Smooth muscle cell of the brain vasculature (primary cell): ENCODE results near the gene SH2D3C.
"Not testable (repeated sequence)": the region's sequence is repeated elsewhere in the genome, so short reads cannot be mapped to it uniquely, and the experiment has no call there.

Experiments used
- DNase-seq: peaks from one replicate; pipeline ENCODE4 v3.0.0-alpha.2; 2012; ENCODE audit warnings: low read depth, low spot score

Gene SH2D3C

DNA sequence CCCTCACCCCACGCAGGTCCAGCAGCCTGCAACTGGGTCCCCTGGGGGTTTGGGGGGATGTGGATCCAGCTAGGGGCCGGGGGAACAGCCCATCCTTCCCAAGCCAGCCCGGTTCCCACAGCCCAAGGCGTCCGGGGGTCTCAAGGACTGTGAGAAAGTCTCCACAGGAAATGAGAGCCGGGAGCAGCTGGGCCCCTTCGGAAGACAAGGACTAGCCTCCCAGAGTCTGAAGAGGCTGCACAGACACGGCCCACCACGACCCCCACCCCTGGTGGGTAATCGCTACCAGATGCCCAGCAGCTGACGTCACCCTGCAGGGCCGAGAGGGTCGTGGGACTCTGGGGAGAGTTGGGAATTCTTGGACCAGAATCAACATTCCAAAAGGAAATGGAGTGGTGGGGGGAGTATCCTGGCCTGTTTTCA is 10.5 kb downstream of the SH2D3C start:
- no peak for DNase-seq

GRCh38 chr9:127767410-127767809 is 11.1 kb downstream of the SH2D3C start:
- DNase-seq = no peak

DNA sequence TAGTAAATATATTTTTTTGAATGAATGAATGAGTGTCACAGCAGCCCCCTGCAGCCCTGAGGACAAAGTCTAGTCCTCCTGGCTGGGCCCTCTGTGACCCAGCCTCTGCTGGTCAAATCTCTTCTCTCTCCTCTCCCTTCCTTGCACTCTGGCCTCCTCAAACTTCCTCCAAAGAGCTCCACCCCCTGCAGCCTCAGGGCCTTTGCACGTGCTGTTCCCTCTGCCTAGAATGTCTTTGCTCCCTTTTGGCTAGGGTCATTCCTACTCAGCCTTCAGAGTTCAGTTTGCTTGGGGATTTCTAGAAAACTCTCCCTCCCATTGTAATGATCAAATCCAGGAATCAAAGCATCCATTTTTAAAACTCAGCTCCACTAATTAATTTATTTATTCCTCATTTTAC is 13.0 kb downstream of the SH2D3C start:
- no peak for DNase-seq

DNA sequence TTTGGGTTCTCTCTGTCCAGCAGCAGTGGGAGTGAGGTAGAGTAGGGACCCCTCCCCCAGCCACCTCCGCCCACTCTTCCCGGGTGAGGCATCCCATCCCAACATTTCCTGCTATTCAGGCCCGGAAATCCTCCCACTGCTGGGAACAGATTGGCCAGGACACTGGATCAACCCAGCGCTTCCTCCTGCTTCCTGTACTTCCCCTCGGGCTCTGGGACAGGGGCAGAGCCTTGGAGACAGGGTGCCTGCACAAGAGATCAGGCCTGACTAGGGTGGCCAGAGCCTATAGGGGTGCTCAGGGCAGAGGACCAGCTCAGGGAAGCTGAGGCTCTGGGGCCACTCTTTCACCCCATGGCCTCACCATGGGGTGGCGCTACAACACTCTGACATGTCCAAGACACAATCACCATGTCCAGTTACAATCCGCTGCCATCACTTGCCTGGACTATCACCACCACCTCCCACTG is 14.5 kb downstream of the SH2D3C start:
- no peak for DNase-seq

DNA sequence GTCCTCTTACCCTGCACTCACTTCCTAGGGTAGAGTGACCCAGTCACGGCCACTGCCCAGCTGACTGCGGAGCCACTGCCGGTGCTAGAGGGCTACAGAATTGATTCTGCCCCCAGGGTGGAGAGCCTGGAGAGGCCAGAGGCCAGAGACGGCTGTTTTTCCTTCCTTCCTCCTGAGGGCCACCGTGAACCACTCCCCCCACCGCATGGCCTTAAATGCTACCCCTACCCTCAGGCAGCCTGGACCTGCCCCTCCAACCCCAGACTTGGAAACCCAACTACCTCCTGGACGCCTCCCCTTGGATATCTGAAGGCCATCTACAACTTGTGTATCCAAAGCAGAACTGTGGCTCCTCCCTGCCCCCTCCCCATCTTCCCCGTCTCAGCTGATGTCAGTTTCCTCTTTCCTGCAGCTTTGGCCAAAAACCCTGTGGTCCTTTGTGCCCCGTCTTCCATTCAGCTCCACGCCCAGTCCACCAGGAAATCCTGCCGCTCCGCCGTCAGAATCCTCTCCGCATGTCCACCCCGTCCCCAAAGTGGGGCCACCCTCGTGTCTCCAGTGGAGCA is 16.3 kb downstream of the SH2D3C start:
- no peak for DNase-seq

- no peak for DNase-seq
Measured at GRCh38 chr9:127761491-127761956, 16.9 kb downstream of the SH2D3C start.

- no peak for DNase-seq
Measured at GRCh38 chr9:127761061-127761460, 17.4 kb downstream of the SH2D3C start.

- DNase-seq = no peak
Measured at GRCh38 chr9:127758843-127759242, 19.6 kb downstream of the SH2D3C start.

- DNase-seq = not testable (repeated sequence)
Measured at GRCh38 chr9:127756776-127757175, 21.7 kb downstream of the SH2D3C start.

DNA sequence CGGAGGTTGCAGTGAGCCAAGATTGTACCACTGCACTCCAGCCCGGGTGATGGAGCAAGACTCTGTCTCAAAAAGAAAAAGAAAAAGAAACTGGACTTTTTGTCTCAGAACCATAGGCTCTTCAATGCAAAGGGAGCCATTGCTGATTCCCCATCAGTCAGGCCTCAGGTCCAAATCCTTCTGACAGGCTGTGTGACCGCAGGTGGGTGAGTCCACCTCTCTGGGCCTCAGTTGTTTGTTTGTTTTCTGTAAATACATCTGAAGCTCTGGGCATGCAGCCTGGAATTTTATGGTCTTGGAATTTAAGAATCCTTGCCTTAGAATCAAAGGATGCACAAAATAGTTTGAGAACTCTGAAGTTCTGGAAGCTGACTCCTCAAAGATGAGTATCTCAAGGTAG is 22.2 kb downstream of the SH2D3C start:
- DNase-seq = no peak

DNA sequence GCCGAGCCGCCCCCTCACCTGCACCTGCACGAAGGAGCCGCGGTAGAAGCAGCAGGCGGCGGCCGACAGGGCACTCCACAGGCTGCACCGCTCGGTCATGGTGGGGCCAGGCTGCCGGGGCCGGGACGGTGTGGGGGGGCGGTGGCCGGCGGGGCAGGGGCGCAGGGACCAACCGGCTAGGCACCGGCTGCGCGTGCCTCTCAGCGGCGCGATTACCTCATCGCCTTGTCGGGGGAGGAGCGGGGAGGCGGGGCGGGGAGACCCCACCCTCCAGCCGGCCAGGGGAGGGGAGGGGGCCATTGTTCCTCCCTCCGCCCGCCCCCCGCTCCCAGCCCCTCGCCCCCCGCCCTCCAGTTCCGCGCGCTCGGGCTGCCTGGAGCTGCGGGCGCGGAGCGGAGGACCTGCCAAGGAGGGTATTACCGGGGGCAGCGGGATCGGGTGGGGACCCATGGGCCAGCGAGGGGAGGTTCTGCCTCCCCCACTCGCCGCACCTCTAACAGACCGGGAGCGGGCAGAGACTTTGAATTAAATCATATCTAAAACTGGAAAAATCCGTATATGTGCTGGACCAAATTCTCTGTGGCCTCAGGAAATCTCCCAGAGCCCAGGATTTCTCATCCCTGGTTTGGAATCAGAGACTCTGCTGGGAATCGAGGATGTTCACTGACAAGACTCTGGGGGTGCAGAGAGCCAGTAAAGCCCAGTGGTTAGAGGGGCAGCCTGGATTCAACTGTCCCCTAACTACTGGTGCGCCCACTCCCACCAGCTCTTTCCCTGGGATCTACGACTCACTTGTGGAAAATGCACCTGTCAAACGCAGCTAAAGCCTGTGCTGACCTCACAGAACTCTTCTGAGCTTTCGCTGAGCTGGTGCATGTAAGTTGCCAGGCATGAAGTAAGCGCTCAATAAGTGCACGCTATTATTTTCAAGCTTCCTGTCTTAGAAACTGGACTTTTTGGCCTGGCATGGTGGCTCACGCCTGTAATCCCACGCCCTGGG is 23.1 kb downstream of the SH2D3C start:
- no peak for DNase-seq

- no peak for DNase-seq
Measured at GRCh38 chr9:127754099-127755060, 24.1 kb downstream of the SH2D3C start.

DNA sequence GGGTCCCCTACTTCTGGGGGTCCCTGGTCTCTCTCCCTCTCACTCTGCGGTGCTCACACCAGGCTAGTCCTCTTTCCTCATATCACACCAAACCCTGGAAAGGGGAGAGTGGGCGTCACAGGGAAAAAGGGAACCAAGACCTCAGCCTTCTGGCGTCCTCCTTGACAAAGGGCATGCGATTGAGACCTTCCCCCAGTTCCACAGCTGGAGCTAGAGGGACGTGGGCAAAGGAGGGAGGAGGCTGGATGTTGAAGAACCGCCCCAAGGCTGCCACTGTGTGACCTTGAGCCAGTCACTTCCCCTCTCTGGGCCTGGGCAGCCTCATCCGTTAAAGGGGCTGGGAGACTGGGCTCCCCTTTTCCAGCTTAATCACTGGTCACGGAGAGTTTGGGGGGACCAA is 24.8 kb downstream of the SH2D3C start:
- DNase-seq = no peak

DNA sequence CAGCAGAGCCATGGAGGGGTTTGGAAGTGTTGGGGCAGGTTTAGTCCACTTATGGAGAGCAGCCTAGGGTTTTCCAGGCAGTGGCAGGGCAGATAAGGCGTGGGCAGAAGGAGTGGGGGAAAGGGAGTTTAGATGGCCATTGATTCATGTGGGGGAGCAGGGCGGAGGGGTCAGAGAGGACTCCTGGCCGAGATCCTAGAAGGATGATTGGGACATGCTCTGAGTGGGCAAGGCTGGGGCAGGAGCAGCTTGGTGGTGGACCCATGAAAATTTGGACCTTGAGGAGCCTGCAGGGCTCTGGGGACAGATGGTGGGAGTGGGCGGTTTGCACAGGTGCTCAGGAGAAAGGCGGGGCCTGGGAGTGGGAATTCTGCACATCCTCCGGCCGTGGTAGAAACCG is 25.3 kb downstream of the SH2D3C start:
- no peak for DNase-seq

- DNase-seq = no peak
Measured at GRCh38 chr9:127751269-127752054, 27.0 kb downstream of the SH2D3C start.

DNA sequence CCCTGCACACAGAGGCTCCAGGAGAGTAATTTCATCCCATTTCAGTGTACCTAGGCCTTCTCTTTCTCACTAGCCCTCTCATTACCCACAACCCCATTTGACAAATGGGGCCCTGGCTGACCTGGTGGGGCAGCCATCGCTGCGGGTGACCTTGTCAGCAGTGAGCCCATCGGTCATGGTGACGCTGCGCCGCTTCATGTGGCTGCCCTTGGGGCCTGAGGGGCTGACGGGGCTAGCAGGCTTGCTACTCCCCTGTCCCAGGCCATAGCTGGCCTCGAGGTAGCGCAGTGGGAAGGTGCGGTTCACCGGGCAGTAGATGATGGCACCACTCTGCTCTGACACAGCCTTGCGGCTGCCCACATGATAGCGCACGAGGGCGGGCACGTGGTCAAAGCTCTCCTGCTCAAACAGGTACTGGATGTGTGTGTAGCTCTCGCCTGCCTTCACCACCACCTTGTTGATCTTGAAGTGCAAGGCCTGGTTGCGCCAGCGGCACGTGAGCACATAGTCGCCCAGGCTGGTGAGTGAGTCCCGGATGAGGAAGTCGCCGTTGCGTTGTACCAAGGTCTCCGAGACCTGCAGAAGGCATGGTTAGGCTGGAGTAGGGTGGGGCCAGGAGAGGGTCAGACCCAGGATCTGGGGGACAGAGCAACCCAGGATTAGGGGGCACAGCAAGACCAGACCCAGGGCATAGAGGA is 29.2 kb downstream of the SH2D3C start:
- DNase-seq = no peak

DNA sequence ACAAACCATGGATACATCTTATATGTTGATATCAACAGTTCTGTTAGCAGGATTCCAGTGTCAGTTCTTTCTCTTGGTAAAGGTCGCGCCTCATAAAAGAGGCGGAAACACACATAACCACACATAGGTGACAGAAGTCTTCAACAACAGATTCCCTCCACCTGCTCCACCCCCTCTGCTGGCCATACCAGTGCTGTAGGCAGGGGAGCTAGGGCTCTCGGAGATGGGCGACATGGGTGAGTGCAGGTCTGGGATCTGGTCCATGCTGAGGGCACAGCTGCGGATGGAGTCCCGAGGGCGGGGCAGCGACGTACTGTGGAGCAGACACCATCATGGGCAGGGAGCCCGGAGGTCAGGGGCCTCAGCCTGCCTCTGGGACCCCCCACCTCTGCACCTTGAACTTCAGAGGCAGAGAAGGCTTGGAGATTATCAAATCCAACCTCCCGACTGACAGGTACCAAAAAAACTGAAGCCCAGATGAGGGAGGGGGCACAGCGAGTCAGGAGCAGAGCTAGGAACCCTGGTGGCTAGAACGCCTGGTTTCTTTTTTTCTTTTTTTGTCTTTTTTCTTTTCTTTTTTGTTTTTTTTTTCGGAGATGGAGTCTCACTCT is 31.4 kb downstream of the SH2D3C start:
- DNase-seq = no peak

DNA sequence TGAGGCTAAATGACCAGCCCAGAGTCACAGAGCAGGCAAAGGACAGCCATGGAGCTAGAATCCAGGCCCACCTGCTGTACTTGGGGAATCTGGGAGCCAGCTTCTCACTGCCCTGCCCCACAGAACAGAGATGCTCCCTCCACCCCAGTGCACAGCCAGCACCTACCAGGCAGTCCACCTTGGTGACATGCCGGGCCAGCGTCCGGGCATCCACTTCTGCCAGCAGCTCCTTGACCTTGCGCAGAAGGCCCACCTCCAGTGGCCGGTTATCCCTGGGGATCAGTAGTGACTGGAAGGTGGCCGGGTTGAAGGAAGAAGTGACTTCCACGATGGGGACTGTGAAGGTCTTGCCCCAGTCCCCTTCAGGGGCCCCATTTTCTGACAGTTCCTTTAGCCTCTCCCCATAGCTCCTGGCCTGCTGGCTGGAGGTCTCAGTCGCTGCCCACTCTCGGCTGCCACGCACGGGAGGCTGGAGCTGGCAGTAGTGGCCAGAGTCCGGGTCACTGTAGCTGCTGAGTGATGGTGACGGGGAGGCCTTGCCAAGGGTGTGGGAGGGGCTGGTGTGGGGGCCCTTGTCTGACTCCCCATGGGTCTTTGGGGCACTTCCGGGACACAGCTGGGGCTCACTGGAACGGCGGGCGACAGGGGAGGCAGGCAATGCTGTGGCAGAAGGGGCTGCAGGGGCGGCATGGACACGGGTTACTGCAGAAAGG is 33.9 kb downstream of the SH2D3C start:
- no peak for DNase-seq

- DNase-seq = no peak
Measured at GRCh38 chr9:127742435-127743088, 35.9 kb downstream of the SH2D3C start.
